SK-N-SH (cell line): Measurements from ENCODE around the gene DCLK1. TPM values are rescaled to one million over a fixed set of nuclear protein-coding genes. Genes with fewer than 3 reads are reported as not detected.

Source experiments
- CTCF ChIA-PET: fragments of 300-600, 350-600 bp; formaldehyde crosslinking; extraction: SDS; loops from one replicate; lab custom pipeline; 2021; lab: Yijun Ruan, JAX
- POLR2A ChIA-PET: fragments of 350-600 bp; sonication (Branson Sonifier 250); formaldehyde crosslinking; extraction: SDS; loops from one replicate; lab custom pipeline; 2020; ENCODE audit warnings: antibody characterized with exemption, inconsistent platforms; lab: Yijun Ruan, JAX
- DNase-seq: peaks from one replicate; pipeline ENCODE4 v3.0.0; 2012
- H2AFZ ChIP-seq: fragments of 200-600 bp; sonication (generic); 2 replicates; pipeline ENCODE4 v1.8.1; 2016; ENCODE audit warnings: antibody characterized with exemption, mild to moderate bottlenecking, low read depth
- H3F3A ChIP-seq: fragments of 200-600 bp; sonication (generic); replicated peaks from 2 replicates; pipeline ENCODE3; 2016; ENCODE audit warnings: antibody characterized with exemption, mild to moderate bottlenecking; ENCODE audit not compliant: insufficient read depth
- H3K27ac ChIP-seq, 2 experiments: fragments of 200-500 bp in 1 of 2; fragments of 200-600 bp in 1 of 2; sonication (Bioruptor generic) in 1 of 2; sonication (generic), shearing (Covaris generic) in 1 of 2; 2 replicates each; pipeline versions ENCODE4 v1.5.1 to v1.6.1; 2014 to 2016; ENCODE audit warnings: low read depth in 2 of 2, inconsistent platforms in 1 of 2, low read length in 1 of 2, mild to moderate bottlenecking in 1 of 2, mixed read lengths in 1 of 2
- H3K27me3 ChIP-seq: fragments of 200-600 bp; sonication (generic), shearing (Covaris generic); 2 replicates; pipeline ENCODE4 v1.6.1; 2016; ENCODE audit warnings: mixed run types; ENCODE audit not compliant: insufficient read depth
- H3K36me3 ChIP-seq, 2 experiments: fragments of 200-500 bp in 1 of 2; fragments of 200-600 bp in 1 of 2; sonication (Bioruptor generic) in 1 of 2; sonication (generic) in 1 of 2; replicated peaks in 1 of 2; 2 replicates each; pipeline versions ENCODE3 to v1.5.1; 2014 to 2016; ENCODE audit warnings: low read length in 1 of 2, mild to moderate bottlenecking in 1 of 2; ENCODE audit not compliant: insufficient read depth in 2 of 2, control insufficient read depth in 1 of 2
- H3K4me1 ChIP-seq, 2 experiments: fragments of 200-500 bp in 1 of 2; fragments of 200-600 bp in 1 of 2; sonication (Bioruptor generic) in 1 of 2; sonication (generic), shearing (Covaris generic) in 1 of 2; 2 replicates each; pipeline versions ENCODE4 v1.5.1 to v1.6.1; 2014 to 2016; ENCODE audit warnings: low read depth in 1 of 2, low read length in 1 of 2, mixed run types in 1 of 2; ENCODE audit not compliant: insufficient read depth in 2 of 2, control insufficient read depth in 1 of 2
- H3K4me2 ChIP-seq: fragments of 200-600 bp; sonication (generic), shearing (Covaris generic); 2 replicates; pipeline ENCODE4 v1.6.1; 2017; ENCODE audit warnings: mixed run types
- H3K4me3 ChIP-seq, 2 experiments: fragments of 200-500 bp in 1 of 2; fragments of 200-600 bp in 1 of 2; sonication (Bioruptor generic) in 1 of 2; sonication (generic), shearing (Covaris generic) in 1 of 2; 2 replicates each; pipeline versions ENCODE4 v1.5.1 to v1.8.1; 2014 to 2016; ENCODE audit warnings: low read depth in 2 of 2, inconsistent platforms in 1 of 2, low read length in 1 of 2, mild to moderate bottlenecking in 1 of 2, mixed read lengths in 1 of 2, moderate library complexity in 1 of 2
- H3K79me2 ChIP-seq: fragments of 200-600 bp; sonication (generic); 2 replicates; pipeline ENCODE4 v1.8.1; 2017; ENCODE audit warnings: mild to moderate bottlenecking; ENCODE audit not compliant: insufficient read depth
- H3K9ac ChIP-seq: fragments of 200-600 bp; sonication (generic); 2 replicates; pipeline ENCODE4 v1.6.1; 2017; ENCODE audit warnings: mixed run types
- H3K9me2 ChIP-seq: fragments of 200-600 bp; sonication (generic); 2 replicates; pipeline ENCODE4 v1.6.1; 2017; ENCODE audit warnings: mixed run types
- H3K9me3 ChIP-seq: fragments of 200-600 bp; sonication (generic); 2 replicates; pipeline ENCODE4 v1.6.1; 2017; ENCODE audit warnings: mixed run types, mild to moderate bottlenecking, moderate library complexity
- H4K20me1 ChIP-seq: fragments of 200-600 bp; sonication (generic); 2 replicates; pipeline ENCODE4 v1.6.1; 2017; ENCODE audit warnings: mild to moderate bottlenecking, mixed run types; ENCODE audit not compliant: insufficient read depth
- CHD2 ChIP-seq: fragments of 150-350 bp; IDR thresholded peaks from 2 replicates; pipeline ENCODE4 v1.6.1; 2018; ENCODE audit warnings: low read length; ENCODE audit not compliant: partially characterized antibody
- GABPA ChIP-seq: IDR thresholded peaks from 2 replicates; pipeline ENCODE4 v1.4.0; 2012; ENCODE audit warnings: low read depth, mild to moderate bottlenecking
- GATA2 ChIP-seq: sonication (generic); formaldehyde crosslinking; IDR thresholded peaks from 2 replicates; pipeline ENCODE4 v1.5.0; 2020; ENCODE audit warnings: mild to moderate bottlenecking, missing genetic modification reagents
- MXI1 ChIP-seq: IDR thresholded peaks from 2 replicates; pipeline ENCODE4 v1.6.1; 2012; ENCODE audit warnings: mild to moderate bottlenecking, low read depth, low read length, improper control_type of control experiment
- NRF1 ChIP-seq: IDR thresholded peaks from 2 replicates; pipeline ENCODE4 v1.6.1; 2012; ENCODE audit warnings: low read depth, mild to moderate bottlenecking, low read length
- RCOR1 ChIP-seq: fragments of 150-350 bp; IDR thresholded peaks from 2 replicates; pipeline ENCODE4 v1.6.1; 2017; ENCODE audit warnings: antibody characterized with exemption, low read length
- RFX5 ChIP-seq: IDR thresholded peaks from 2 replicates; pipeline ENCODE4 v1.6.1; 2012; ENCODE audit warnings: mild to moderate bottlenecking, improper control_type of control experiment, low read length
- WGBS: methylation state at CpG from one replicate; pipeline ENCODE4 v1.1.6; 2017; ENCODE audit warnings: low lambda C conversion rate; 5-methylcytosine and 5-hydroxymethylcytosine counted together
- polyA plus RNA-seq, 3 experiments: library from polyadenylated mRNA; depleted of rRNA; stranded (reverse); fragments of >200 nt; gene quantifications; 2 replicates each; pipeline ENCODE4 v1.2.3, GENCODE V29; 2012
- TF ChIP-seq, protein P1 (sequence below): fragments of 150-350 bp; IDR thresholded peaks from 2 replicates; pipeline ENCODE4 v1.6.1; 2017; ENCODE audit warnings: antibody characterized with exemption, low read length, low read depth, borderline replicate concordance
- TF ChIP-seq, protein P2 (sequence below): IDR thresholded peaks from 2 replicates; pipeline ENCODE4 v1.6.1; 2012; ENCODE audit warnings: mild to moderate bottlenecking, low read depth, low read length, moderate library complexity
- TF ChIP-seq, protein P3 (sequence below): IDR thresholded peaks from 2 replicates; pipeline ENCODE4 v1.4.0; 2012; ENCODE audit warnings: low read depth, borderline replicate concordance
- TF ChIP-seq, protein P4 (sequence below): IDR thresholded peaks from 2 replicates; pipeline ENCODE4 v1.4.0; 2012; ENCODE audit warnings: low read depth, borderline replicate concordance

DCLK1 gene
- polyA plus RNA-seq, 1 of the 3 experiments (the other 2 are of a cell fraction), result 1.1 TPM

DNA sequence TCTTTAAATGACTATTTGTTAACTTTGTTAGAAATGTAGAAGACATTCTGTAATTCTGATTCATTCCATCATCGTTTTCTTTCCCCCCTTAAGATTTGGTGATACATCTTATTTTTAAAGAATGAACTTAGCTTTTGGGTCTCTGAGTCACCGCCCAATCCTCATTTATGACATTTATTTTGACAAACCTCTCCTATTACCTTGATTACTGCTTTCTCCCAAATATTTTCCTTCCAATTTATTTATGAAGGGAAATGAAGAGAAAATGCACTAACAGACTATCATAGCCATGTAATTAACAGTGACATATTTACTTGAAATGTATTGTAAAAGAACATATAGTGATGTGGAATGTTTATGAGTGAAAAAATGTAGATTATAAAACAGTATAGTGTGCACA, 241.6 kb downstream of the DCLK1 start (continued):
- TF ChIP-seq CHD2, result no peak

DNA sequence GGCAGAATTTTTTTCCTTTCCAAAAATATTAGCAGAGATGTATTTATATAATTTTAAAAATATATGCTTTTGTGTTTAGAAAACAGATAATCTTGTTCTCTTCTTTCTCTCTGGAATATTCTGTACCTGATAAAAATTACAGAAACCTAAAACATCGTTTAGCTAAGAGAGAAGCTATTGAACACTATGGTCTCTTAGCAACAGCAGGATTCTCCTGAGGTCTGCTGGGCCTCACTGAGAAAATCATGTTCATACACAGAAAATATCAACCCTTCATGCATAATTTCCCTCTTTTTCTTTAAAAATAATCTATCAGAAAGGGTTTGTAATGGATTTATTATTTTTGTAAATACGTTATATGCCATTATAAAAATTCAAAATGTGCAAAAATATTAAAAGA, 242.2 kb downstream of the DCLK1 start:
- Histone ChIP-seq H3K9ac (no peak overlapping the region; the same call in 1 of the 2 replicates), H3K27me3 (no peaks in the 10 kb centered on the region), H3K27ac (peak overlapping the region in 1 of 2 experiments; percentile 76; a peak in 3 of 4 replicates), H2AFZ (no peak overlapping the region), H3K9me3 (no peaks in the 10 kb centered on the region), H3K9me2 (no peaks in the 10 kb centered on the region), H3K4me3 (no peak overlapping the region), H3F3A (peaks cover 29% of the 10 kb centered on the region), H3K36me3 (no peaks in the 10 kb centered on the region), H4K20me1 (no peaks in the 10 kb centered on the region), H3K79me2 (no peaks in the 10 kb centered on the region), H3K4me1 (peaks cover 20 to 39% of the 10 kb centered on the region in 2 experiments; a peak in 3 of 4 replicates), H3K4me2 (peak overlapping the region; percentile 24; the same call in 1 of the 2 replicates)
- ChIA-PET POLR2A (no interaction called here), CTCF (interaction anchor here (1.5 kb wide), 1 partner anchor 13 kb away, joined by 3 read pairs; no protein-coding TSS in a partner anchor)
- 30% methylated on average over 2 of the region's 2 CpGs for WGBS
- TF ChIP-seq RCOR1, result no peak
- no peak for TF ChIP-seq GATA2 (CRISPR knock-in tag)
- TF ChIP-seq NRF1, result no peak
- TF ChIP-seq, protein P1, sequence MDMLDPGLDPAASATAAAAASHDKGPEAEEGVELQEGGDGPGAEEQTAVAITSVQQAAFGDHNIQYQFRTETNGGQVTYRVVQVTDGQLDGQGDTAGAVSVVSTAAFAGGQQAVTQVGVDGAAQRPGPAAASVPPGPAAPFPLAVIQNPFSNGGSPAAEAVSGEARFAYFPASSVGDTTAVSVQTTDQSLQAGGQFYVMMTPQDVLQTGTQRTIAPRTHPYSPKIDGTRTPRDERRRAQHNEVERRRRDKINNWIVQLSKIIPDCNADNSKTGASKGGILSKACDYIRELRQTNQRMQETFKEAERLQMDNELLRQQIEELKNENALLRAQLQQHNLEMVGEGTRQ, result no peak
- TF ChIP-seq, protein P2, sequence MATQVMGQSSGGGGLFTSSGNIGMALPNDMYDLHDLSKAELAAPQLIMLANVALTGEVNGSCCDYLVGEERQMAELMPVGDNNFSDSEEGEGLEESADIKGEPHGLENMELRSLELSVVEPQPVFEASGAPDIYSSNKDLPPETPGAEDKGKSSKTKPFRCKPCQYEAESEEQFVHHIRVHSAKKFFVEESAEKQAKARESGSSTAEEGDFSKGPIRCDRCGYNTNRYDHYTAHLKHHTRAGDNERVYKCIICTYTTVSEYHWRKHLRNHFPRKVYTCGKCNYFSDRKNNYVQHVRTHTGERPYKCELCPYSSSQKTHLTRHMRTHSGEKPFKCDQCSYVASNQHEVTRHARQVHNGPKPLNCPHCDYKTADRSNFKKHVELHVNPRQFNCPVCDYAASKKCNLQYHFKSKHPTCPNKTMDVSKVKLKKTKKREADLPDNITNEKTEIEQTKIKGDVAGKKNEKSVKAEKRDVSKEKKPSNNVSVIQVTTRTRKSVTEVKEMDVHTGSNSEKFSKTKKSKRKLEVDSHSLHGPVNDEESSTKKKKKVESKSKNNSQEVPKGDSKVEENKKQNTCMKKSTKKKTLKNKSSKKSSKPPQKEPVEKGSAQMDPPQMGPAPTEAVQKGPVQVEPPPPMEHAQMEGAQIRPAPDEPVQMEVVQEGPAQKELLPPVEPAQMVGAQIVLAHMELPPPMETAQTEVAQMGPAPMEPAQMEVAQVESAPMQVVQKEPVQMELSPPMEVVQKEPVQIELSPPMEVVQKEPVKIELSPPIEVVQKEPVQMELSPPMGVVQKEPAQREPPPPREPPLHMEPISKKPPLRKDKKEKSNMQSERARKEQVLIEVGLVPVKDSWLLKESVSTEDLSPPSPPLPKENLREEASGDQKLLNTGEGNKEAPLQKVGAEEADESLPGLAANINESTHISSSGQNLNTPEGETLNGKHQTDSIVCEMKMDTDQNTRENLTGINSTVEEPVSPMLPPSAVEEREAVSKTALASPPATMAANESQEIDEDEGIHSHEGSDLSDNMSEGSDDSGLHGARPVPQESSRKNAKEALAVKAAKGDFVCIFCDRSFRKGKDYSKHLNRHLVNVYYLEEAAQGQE, result no peak
- TF ChIP-seq GABPA, result no peak
- TF ChIP-seq, protein P3, sequence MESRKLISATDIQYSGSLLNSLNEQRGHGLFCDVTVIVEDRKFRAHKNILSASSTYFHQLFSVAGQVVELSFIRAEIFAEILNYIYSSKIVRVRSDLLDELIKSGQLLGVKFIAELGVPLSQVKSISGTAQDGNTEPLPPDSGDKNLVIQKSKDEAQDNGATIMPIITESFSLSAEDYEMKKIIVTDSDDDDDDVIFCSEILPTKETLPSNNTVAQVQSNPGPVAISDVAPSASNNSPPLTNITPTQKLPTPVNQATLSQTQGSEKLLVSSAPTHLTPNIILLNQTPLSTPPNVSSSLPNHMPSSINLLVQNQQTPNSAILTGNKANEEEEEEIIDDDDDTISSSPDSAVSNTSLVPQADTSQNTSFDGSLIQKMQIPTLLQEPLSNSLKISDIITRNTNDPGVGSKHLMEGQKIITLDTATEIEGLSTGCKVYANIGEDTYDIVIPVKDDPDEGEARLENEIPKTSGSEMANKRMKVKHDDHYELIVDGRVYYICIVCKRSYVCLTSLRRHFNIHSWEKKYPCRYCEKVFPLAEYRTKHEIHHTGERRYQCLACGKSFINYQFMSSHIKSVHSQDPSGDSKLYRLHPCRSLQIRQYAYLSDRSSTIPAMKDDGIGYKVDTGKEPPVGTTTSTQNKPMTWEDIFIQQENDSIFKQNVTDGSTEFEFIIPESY, result no peak
- TF ChIP-seq, protein P4, sequence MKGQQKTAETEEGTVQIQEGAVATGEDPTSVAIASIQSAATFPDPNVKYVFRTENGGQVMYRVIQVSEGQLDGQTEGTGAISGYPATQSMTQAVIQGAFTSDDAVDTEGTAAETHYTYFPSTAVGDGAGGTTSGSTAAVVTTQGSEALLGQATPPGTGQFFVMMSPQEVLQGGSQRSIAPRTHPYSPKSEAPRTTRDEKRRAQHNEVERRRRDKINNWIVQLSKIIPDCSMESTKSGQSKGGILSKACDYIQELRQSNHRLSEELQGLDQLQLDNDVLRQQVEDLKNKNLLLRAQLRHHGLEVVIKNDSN, result no peak
- no peak for TF ChIP-seq RFX5
- TF ChIP-seq MXI1, result no peak
- no peak for DNase-seq
